ENCODE measurements around the gene SMIM26.
"Not testable (repeated sequence)": the region's sequence is repeated elsewhere in the genome, so short reads cannot be mapped to it uniquely, and the experiment has no call there.

SMIM26 gene, protein sequence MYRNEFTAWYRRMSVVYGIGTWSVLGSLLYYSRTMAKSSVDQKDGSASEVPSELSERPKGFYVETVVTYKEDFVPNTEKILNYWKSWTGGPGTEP

DNA sequence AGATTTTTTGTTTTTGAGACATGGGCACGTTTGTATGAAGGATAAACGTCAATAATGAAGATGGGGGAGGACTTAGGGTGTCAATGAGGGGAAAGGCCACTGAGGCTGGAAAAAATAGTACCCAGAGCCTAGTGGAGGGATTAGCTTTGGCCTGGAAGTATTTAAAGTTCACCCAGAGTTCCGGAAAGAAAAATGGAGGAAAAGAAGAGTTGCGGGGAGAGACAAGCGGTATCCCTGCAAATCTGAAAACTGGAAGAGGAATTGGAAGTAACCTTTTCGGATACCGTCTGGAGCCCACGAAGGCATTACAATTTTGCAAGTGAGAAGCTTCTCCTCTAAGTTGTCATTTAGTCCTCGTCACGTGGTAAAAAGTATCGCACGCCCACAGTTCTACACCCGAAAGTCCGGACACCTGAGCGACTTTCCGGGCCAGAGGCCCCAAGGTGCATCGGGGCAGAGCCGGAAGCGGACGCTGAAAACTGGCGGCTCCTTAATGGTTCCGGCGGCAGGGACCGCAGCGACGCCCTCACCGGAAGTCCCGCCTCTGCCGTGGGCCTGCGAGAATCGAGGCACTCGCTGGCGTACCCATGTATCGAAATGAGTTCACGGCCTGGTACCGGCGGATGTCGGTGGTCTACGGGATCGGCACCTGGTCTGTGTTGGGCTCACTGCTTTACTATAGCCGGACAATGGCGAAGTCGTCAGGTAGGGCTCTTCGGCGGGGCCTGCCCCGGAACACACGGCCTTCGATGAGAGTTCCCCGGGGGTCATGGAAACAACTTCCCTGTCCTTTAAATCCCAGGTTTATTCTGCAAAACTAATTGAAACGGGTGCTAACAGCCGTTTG is at the start of gene SMIM26:
Gene SMIM26, plus strand, starts transcription at position 541 of the 847 bp plus-strand sequence. Its CDS starts 47 bp downstream, at position 588.
- DNase-seq (ENCODE audit: low read depth) = peak; percentile 90

DNA sequence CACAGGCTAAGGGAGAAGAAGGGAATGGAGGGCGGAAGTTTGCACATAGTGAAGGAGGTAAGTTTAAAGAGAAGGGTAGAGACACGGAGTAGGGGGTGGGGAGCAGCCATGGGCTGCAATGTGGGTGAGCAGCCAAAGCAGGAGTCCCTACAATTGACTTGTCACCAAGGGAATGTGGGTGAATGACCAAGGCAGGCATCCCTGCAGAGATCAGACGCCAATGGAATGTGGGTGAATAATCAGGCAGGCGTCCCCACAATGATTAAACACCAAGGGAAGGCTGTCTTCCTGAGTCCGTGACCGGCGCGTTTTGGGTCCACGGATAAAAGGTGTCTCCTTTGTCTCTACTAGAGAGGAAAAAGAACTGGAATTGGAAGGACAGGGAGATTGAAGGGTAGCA is 45.2 kb upstream of the SMIM26 start:
- not testable (repeated sequence) for DNase-seq (ENCODE audit: low read depth)

DNA sequence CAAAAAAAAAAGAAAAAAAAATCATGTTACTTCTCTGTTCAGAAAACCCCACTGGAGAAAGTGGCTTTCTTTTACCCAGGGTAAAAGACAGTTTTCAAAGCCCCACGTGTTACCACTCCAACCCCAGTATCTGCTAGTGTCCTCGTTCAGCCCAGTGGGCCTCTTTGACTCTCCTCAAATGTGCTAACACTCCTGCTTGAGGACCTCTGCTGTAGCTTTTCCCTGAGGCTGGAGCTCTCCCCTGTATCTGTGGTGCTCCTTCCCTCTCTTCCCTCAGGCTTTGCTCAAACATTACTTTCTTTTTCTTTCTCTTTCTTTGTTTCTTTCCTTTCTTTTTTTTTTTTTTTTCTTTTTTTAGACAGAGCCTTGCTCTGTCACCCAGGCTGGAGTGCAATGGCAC is 44.2 kb upstream of the SMIM26 start:
- DNase-seq (ENCODE audit: low read depth) = no peak

DNA sequence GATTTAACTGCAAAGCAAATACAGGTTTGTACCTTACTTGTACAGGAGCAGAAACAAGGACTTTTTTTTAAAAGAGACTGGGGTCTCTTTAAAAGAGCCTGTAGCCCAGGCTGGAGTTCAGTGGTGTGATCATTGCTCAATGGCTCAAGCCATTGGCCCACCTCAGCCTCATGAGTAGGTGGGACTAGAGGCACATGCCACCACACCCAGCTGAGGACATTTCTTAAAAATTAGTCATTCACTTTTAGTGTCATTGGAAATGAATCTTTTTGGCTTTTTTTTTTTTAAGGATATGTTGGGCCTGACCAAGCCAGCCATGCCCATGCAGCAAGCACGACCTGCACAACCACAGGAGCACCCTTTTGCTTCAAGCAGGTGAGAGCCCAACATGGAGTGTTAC is 42.6 kb upstream of the SMIM26 start:
- no peak for DNase-seq (ENCODE audit: low read depth)

DNA sequence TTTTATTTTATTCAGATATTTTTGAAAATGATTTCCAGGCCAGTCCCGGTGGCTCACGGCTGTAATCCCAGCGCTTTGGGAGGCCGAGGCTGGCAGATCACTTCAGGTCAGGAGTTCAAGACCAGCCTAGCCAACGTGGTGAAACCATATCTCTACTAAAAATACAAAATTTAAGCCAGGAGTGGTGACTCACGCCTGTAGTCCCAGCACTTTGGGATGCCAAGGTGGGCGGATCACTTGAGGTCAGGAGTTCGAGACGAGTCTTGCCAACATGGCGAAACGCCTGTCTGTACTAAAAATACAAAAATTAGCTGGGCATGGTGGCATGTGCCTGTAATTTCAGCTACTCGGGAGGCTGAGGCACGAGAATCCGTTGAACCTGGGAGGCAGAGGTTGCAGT is 40.5 kb upstream of the SMIM26 start:
- not testable (repeated sequence) for DNase-seq (ENCODE audit: low read depth)

DNA sequence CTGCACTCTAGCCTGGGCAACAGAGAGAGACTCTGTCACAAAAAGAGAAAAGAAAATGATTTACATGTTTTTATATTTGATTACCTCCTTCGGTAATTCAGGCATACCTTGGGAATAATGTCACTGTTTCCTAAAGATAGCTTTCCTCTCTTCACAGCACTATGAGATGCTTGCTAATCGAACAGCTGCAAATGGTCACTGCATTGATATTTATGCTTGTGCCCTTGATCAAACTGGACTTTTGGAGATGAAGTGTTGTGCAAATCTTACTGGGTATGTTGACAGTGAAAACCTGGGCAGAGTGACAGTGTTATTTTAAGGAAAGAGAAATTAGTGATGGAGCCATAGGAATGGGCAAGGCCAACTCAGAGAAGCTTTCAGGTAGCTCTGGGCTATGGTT is 39.9 kb upstream of the SMIM26 start:
- no peak for DNase-seq (ENCODE audit: low read depth)

DNA sequence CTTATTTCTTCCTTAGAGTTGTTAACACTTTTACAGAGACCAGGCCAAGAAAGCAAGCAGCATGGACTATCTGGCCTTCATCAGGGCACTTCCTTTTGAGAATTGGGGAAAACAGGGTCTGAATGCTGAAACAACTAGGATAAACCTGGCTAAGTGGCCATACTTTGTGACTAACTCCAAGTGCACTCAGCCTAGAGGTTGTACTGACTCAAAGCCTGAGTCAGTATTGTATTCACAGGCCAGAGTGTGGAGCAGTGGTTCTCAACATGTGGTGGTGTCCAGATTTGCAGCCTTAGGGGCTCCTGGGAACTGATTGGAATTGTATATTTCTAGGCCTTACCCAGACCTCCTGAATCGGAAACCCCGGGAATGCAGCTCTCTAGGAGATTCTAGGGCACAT is 39.4 kb upstream of the SMIM26 start:
- no peak for DNase-seq (ENCODE audit: low read depth)

DNA sequence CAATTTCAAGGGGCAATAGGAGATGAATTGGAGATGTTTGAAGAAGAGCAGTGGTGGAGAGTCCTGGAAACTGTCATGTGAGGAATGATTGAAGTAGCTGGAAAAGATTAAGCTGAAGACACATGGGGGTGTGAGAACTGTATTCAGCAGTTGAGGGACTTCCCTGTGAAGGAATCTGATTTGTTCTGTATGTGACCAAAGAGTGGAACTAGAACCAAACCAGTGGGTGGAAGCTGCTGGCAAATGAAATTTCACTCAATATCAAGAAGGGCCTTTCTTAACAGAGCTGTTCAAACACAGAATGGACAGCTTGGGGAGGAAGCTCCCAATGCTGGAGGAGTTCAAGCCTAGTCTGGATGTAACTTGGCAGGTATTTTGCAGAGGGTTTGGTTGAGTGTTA is 38.2 kb upstream of the SMIM26 start:
- DNase-seq (ENCODE audit: low read depth) = no peak

DNA sequence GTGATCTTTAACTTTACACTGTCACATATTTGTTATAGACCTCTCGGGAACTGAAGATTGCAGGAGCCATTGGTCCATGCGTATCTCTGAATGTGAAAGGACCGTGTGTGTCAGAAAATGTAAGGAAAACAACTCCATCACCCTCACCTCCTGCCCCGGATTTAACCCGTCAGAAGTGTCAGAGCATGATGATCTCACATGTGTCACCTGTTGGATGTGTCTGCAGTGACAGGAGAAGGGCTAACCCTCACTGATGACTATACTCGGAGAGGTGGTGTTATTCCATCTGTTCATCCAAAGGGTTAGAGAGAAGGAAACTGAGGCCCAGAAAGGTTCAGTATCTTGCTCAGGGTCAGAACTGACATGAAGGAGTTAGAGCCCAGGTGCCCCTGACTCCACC is 34.6 kb upstream of the SMIM26 start:
- no peak for DNase-seq (ENCODE audit: low read depth)

DNA sequence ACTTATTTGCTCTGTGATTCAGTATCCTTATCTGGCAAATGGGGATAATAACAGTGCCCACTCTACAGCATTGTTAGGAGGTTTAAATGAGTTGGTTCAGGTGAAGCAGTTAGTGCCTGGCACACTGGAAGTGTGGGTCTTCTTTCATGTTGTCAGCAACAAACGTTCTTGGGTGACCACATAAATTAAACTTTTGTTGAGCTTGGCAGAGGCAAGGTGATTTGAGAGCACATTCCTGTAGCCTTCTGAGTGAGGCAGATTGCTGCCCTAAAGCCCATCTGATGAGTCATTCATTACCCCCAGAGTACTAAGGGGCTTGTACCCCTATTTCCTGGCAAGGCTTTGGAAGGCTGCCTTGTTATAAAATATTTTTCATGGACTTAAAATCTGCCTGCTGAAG is 33.7 kb upstream of the SMIM26 start:
- DNase-seq (ENCODE audit: low read depth) = no peak

DNA sequence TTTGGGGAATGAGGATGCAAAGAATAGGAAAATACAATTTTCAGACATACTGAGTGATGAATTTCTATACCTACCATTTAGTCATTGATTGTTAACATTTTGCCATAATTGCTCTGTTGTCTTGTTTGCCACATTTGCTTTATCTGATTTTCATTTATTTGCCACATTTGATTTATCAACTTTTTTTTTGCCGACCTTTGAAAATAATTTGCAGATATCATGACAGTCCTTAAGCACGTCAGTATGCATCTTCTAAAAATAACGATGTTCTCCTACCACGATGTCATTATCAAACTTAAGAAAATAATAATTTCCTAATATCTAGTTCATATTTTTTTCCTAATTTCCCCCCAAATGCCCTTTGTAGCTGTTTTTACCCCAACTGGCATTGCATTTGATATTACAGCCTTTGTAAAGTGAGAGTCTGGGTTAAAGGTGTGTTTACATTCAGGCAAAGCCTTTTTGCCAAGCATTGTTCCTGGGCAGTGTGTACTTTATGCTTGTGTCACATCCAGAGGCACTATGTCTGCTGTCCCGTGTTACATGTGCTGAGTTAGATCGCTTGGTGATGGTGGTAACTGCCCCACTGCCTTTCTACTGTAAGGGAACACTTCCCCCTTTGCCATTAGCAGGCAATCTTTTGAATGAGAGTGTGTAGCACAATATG is 33.1 kb upstream of the SMIM26 start:
- DNase-seq (ENCODE audit: low read depth) = no peak

DNA sequence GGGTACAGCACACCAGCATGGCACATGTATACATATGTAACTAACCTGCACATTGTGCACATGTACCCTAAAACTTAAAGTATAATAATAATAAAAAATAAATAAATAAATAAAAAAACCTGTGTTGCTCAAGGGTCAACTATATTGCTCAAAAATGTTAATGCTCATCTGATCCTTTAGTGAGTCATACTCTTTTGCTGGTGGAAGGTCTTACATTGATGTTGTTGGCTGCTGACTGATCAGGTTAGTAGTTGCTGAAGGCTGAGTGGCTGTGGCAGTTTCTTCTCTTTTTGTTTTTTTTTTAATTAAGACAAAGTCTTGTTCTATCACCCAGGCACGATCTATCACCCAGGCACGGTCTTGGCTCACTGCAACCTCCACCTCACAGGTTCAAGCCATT is 29.6 kb upstream of the SMIM26 start:
- no peak for DNase-seq (ENCODE audit: low read depth)

DNA sequence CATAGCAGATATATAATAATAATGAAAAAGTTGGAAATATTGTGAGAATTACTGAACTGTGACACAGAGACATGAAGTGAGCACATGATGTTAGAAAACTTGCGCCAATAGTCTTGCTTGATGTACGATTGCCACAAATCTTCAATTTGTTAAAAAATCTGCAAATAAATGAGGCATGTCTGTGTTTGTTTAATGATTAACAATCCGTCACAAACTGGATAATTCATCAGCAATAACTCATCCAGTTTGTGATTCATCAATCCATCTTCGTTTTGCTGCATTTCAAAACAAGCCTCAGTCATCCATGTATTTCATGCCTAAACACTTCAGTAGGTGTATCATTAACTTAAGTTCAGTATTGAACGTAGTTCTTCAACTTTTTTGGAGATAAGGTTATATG is 25.5 kb upstream of the SMIM26 start:
- no peak for DNase-seq (ENCODE audit: low read depth)

DNA sequence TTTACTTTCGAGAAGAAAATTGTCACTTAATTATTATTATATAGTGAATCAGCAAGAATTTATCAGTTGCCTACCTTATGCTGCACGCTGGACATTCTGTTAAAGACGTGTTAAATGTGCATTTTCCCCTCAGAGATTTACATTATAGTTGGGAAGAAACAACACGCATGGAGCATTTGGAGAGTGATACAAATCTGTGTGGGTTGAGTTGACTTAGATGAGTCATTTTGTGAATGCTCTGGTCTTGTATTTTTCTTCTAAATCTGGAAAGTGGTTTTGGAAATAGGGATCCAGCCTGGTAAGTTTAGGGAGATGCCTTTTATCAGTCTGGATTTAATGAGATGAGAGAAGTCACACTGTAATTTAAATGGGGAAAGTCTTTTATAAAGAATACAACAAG is 24.0 kb upstream of the SMIM26 start:
- no peak for DNase-seq (ENCODE audit: low read depth)

DNA sequence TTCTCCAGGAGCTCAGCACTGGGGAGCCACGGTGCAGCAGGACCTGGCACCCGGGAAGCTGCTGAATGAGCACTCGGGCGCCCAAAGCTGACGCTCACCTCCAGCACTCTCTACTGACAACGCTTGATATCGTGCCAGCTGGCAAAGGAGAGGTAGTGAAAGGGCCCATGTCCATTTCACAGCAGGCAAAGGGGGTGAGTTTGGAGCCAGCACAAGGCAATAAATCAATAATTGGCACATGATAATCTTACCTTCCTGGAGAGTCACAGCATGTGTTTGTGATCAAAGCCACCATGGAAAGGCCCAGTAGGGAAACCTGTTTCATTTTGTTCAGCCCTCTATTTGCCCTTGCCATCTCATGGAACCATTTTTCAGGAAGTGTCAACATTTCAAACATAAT is 23.3 kb upstream of the SMIM26 start:
- DNase-seq (ENCODE audit: low read depth) = no peak

DNA sequence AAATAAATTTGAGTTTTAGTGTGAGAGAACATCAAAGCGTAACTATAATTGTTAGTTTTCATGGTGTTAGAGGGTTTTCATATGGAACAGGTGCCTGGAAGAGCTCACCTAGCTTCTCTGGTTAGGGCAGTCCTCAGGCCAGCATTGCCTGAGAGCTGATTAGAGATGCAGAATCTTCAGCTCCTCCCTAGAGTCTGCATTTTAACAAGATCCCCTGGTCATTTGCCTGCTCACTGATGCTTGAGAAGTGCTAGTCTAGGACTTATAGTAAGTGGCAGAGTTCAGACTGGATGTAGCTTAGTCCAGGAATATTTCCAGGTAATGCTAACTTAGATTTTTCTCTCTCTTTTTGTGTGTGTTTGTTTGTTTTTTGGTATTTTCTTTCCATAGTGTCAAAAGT is 21.7 kb upstream of the SMIM26 start:
- DNase-seq (ENCODE audit: low read depth) = no peak

DNA sequence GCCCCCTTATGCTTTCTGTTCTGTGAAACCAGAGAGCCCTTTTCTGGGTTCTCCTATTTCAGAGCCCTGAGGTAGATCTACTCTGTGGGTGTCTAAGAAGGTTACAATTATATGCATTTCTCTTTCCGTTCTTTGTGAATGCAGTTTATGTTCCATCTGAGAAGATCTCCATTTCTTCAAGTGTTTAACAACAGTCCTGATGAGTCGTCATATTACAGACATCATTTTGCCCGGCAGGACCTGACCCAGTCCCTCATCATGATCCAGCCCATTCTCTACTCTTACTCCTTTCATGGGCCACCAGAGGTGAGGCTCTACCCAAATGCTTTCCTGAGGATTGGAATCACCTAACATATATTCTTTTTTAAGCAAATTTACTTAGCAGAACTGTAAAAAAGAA is 18.8 kb upstream of the SMIM26 start:
- no peak for DNase-seq (ENCODE audit: low read depth)

DNA sequence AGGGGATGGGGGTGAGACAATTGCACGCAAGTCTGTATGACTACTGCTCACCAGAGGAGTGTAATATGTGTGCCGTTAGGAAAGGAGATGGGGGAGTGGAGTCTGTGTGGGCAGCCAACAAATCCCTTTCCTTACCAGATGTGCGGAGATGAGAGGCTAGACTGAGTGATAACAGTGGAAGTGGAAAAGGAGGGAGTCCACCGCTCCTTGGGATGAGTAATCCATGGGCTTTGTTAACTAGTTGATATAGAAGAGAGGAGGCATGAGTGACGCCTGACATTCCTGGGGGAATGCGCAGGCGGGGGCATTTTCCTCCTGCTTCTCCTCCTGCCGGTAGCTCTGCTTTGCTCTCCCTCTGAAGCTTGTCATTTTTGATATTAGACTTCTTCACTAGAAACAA is 13.5 kb upstream of the SMIM26 start:
- no peak for DNase-seq (ENCODE audit: low read depth)

DNA sequence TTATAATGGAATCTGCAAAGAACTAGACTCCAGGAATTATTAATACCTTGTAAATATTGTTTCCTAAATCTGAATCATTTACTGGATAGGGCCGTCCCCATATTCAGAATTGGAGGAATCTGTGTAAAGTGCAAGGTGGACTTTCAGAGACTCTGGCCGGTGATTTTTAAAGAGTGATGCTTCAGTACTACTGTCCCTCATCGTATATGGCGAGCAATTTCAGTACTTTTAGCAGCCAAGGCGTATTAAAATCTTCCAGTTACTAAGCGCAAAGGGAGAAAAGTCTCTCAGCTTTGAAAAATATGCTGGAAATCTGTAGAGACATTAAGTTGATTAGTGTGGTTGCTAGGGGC is 483 bp downstream of the SMIM26 start:
- no peak for DNase-seq (ENCODE audit: low read depth)

DNA sequence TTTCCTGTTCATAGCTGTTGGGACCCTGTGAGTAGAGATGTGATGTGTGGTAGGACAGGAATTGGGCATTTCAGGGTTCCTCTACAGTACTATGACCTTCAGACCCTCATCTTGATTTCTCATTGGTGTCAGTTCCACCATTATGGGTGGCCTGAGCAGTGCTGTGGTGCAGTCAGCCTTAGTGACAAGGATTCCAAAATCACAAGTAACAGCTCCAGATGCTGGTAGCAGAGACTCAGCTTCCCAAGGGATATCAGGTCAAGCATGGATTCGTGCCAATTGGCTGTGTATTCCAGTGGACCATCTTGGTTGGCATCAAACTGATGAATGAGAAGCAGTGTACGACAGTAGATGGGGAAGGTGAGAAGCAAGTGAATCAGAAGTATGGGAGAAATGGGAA is 3.8 kb downstream of the SMIM26 start:
- DNase-seq (ENCODE audit: low read depth) = no peak

DNA sequence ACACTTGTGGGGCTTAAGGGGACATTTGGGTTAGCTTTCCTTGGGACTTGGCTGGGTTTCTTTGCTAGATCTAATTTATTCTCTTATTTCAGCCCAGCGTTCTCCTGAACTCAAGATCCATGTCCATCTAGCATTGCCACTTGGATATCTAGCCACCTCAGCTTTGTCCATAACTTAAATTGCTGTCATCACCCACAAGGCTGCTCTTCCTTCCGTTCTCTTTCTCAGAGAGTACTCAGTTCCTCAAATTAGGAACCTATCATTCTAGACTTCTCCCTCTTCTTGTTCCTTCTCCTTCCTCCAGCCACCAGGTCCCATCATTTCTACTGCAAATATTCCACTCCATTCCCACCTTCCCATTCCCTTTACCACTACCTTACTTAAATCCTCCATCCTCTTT is 4.3 kb downstream of the SMIM26 start:
- no peak for DNase-seq (ENCODE audit: low read depth)

DNA sequence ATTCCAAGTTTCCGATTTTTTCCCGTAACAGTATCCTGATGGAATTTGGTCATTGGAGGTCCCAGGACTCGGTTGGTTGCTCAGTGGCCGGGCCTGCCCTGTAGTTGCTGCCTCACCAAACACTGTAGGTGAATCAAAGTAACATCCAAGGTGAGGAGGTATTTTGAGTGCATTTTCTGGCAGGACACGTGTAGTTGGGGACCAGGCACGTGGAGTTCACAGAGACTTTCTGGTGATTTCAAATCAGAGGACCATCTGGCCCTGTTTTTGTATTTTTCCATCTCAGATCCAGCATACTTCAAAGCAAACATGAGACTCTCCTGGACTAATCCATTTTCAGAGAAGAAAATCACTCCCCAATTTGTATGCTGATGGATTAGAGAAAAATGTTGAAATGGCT is 10.7 kb downstream of the SMIM26 start:
- no peak for DNase-seq (ENCODE audit: low read depth)

DNA sequence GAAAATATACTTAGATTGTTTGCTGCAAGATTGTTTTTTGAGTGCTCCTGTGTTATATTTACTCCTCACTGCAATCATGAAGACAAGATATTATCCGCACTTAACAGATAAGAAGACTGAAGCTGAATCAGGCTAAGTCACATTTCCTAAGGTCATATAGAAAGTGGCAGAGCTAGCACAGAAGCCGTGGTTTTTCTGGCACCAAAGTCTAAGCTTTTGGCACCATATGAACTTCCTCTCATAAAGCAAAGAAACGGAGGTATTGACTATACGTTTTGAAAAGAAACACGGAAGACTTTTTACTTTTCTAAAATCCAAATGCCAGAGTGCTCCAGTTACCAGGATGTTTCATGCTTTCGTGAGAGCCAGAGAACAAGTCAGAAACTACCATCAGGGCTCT is 11.3 kb downstream of the SMIM26 start:
- DNase-seq (ENCODE audit: low read depth) = no peak

DNA sequence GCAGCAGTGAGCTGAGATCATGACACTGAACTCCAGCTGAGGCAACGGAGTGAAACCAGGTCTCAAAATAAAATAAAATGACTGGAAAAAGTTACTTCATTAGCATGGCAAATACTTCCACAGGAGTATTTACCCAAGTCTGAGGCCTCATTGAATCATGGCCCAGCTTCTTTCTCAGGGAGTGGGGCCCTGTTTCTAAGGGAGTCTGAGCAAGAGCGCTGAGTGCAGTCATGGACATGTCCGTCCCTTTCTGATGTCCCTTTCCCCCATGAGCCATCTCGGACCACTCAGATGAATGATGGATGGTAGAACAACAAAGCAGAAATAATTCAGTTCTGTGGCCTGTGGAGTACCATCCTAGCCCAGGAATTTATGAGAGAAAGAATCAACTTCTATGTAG is 12.8 kb downstream of the SMIM26 start:
- DNase-seq (ENCODE audit: low read depth) = no peak

All from activated T-helper 1 cell treated with Interleukin-2 at 50 U/mL for 16 hours (primary cell).